Activated T-cell treated with anti-CD3 and anti-CD28 coated beads for 24 hours (primary cell): ENCODE results near the gene SMTNL2.
"Not testable (repeated sequence)": the region's sequence is repeated elsewhere in the genome, so short reads cannot be mapped to it uniquely, and the experiment has no call there.

Experiments used
- DNase-seq: peaks from one replicate; pipeline ENCODE4 v3.0.0-alpha.2; 2020; ENCODE audit warnings: low read depth

The SMTNL2 gene

GRCh38 chr17:4635823-4636375, 51.6 kb downstream of the SMTNL2 start:
- no peak for DNase-seq

- no peak for DNase-seq
These were observed 52.3 kb downstream of the SMTNL2 start for GRCh38 chr17:4636474-4637100.

- DNase-seq: not testable (repeated sequence)
These were observed 54.4 kb downstream of the SMTNL2 start for GRCh38 chr17:4638766-4639165.

GRCh38 chr17:4639301-4640059, 55.2 kb downstream of the SMTNL2 start:
- DNase-seq: peak; percentile 8

GRCh38 chr17:4640569-4641188, 56.4 kb downstream of the SMTNL2 start:
- not testable (repeated sequence) for DNase-seq

GRCh38 chr17:4641297-4642195, 57.2 kb downstream of the SMTNL2 start, which contains the start of gene ALOX15:
TSS of gene ALOX15 (minus strand) at chr17:4641678. CDS start at chr17:4641651, 27 bp downstream.
- no peak for DNase-seq

GRCh38 chr17:4642286-4642685, 58.0 kb downstream of the SMTNL2 start:
- DNase-seq: no peak

- no peak for DNase-seq
These were observed 59.3 kb downstream of the SMTNL2 start for GRCh38 chr17:4643676-4644075.

GRCh38 chr17:4645642-4646041, 61.3 kb downstream of the SMTNL2 start:
- DNase-seq: no peak

- no peak for DNase-seq
These were observed 64.4 kb downstream of the SMTNL2 start for GRCh38 chr17:4648741-4649140.

GRCh38 chr17:4652997-4653396, 68.7 kb downstream of the SMTNL2 start:
- DNase-seq: no peak

GRCh38 chr17:4655933-4656332, 71.6 kb downstream of the SMTNL2 start:
- not testable (repeated sequence) for DNase-seq

- DNase-seq: no peak
These were observed 73.3 kb downstream of the SMTNL2 start for GRCh38 chr17:4657678-4658077.
